Gastroesophageal sphincter (tissue), 4 donors: ENCODE measurements around the gene MORN3. TPM values are rescaled to one million over a fixed set of nuclear protein-coding genes. Genes with fewer than 3 reads are reported as not detected.

Source experiments
- ATAC-seq: fragments of 150-250 bp; one replicate; pipeline ENCODE4 v1.9.1; 2016; ENCODE audit warnings: mild to moderate bottlenecking, moderate library complexity
- H3K27ac ChIP-seq, 4 donors: fragments of 200-600 bp; sonication (generic) in 3 of 4; 1 replicate in 3 of 4; 2 replicates in 1 of 4; pipeline ENCODE4 v1.5.1; 2016 to 2019
- H3K27me3 ChIP-seq: fragments of 200-600 bp; sonication (generic); one replicate; pipeline ENCODE4 v1.5.1; 2019
- H3K36me3 ChIP-seq, 2 donors: fragments of 200-600 bp; sonication (generic); one replicate each; pipeline ENCODE4 v1.5.1; 2019; ENCODE audit warnings: control low read depth in 1 of 2
- H3K4me1 ChIP-seq, 3 donors: fragments of 200-600 bp; sonication (generic); 1 replicate in 2 of 3; 2 replicates in 1 of 3; pipeline ENCODE4 v1.5.1; 2016 to 2019; ENCODE audit warnings: control low read depth in 2 of 3
- H3K4me3 ChIP-seq, 2 donors: fragments of 200-600 bp; sonication (generic); one replicate each; pipeline ENCODE4 v1.5.1; 2019; ENCODE audit warnings: mild to moderate bottlenecking in 1 of 2, moderate library complexity in 1 of 2
- H3K9me3 ChIP-seq, 3 donors: fragments of 200-600 bp; sonication (generic); one replicate each; pipeline ENCODE4 v1.5.1; 2017 to 2019; ENCODE audit warnings: control low read depth in 2 of 3
- CTCF ChIP-seq, 4 experiments: fragments of 200-600 bp in 2 of 4; fragments of 450-650 bp in 2 of 4; sonication (generic) in 1 of 4; IDR thresholded peaks; one replicate each; pipeline ENCODE4 v1.5.1; 2017 to 2019; ENCODE audit warnings: antibody characterized with exemption in 4 of 4, mild to moderate bottlenecking in 2 of 4, moderate library complexity in 2 of 4
- EP300 ChIP-seq: sonication (generic); formaldehyde crosslinking; IDR thresholded peaks from one replicate; pipeline ENCODE4 v1.6.1; 2017; ENCODE audit warnings: antibody characterized with exemption, mild to moderate bottlenecking
- POLR2A ChIP-seq, 2 donors: fragments of 450-650 bp; IDR thresholded peaks; one replicate each; pipeline ENCODE4 v1.6.1; 2017; ENCODE audit warnings: antibody characterized with exemption in 2 of 2, mild to moderate bottlenecking in 2 of 2, moderate library complexity in 1 of 2
- POLR2AphosphoS5 ChIP-seq: sonication (generic); formaldehyde crosslinking; IDR thresholded peaks from one replicate; pipeline ENCODE4 v1.6.1; 2017; ENCODE audit warnings: antibody characterized with exemption
- WGBS, 2 donors: methylation state at CpG; one replicate each; pipeline ENCODE4 v1.1.5; 2018; ENCODE audit warnings: low coverage in 1 of 2; 5-methylcytosine and 5-hydroxymethylcytosine counted together
- total RNA-seq, 4 donors: library from RNA; depleted of rRNA; stranded (reverse); fragments of >200 nt; gene quantifications; one replicate each; pipeline ENCODE4 v1.1.0, GENCODE V29; 2016

MORN3 gene
- total RNA-seq, 4 donors from 2014 or later = 0.23 TPM; not detected in 3

DNA sequence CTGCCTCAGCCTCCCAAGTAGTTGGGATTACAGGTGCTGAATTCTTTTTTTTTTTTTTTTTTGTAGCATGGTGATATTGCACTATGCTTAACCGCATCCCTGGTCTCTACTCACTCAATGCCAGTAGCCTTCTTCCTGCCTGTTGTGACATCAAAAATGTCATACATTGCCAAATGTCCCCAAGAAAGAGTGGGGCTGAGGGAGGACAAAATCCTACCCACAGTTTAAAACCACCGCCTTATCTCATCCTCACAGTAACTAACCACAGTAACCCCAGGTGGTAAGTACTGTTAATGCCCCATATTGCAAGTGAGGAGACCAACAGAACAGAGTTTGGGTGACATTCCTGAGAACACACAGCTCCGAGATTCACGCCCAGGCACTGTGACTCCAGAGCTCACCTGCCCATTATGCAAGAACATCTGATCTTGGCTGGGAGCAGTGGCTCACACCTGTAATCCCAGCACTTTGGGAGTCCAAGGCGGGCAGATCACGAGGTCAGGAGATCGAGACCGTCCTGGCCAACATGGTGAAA is 19.6 kb downstream of the MORN3 start:
- no peak overlapping the region for H3K4me3 ChIP-seq
- ATAC-seq = no peak
- TF ChIP-seq CTCF (IDR thresholded peaks at IDR 0.05) (no peak), POLR2AphosphoS5 (no peak), EP300 (no peak), POLR2A (IDR thresholded peaks at IDR 0.05) (no peak)
- no peaks in the 10 kb centered on the region for H3K4me1 ChIP-seq
- H3K9me3 ChIP-seq = no peaks in the 10 kb centered on the region
- H3K27ac ChIP-seq = no peak overlapping the region
- WGBS, 2 donors = 89 to 100% methylated on average over 3 to 4 of the region's 8 CpGs
- no peaks in the 10 kb centered on the region for H3K36me3 ChIP-seq
- H3K27me3 ChIP-seq = no peaks in the 10 kb centered on the region

- Histone ChIP-seq H3K27ac (no peak overlapping the region), H3K27me3 (no peaks in the 10 kb centered on the region), H3K4me3 (no peak overlapping the region), H3K36me3 (no peaks in the 10 kb centered on the region), H3K4me1 (no peaks in the 10 kb centered on the region), H3K9me3 (no peaks in the 10 kb centered on the region)
- TF ChIP-seq EP300 (no peak), POLR2AphosphoS5 (no peak), CTCF (IDR thresholded peaks at IDR 0.05) (no peak), POLR2A (IDR thresholded peaks at IDR 0.05) (no peak)
- no peak for ATAC-seq
- WGBS, 2 donors = 78 to 79% methylated on average over 3 to 5 of the region's 5 CpGs
These were observed 20.1 kb downstream of the MORN3 start for GRCh38 chr12:121649322-121649721.

GRCh38 chr12:121648458-121649028 is 20.9 kb downstream of the MORN3 start:
- no peaks in the 10 kb centered on the region for H3K27me3 ChIP-seq
- H3K27ac ChIP-seq = no peak overlapping the region
- H3K4me1 ChIP-seq = no peaks in the 10 kb centered on the region
- no peak overlapping the region for H3K4me3 ChIP-seq
- WGBS, 2 donors = 88 to 89% methylated on average over 4 to 10 of the region's 11 CpGs
- ATAC-seq = no peak
- no peaks in the 10 kb centered on the region for H3K9me3 ChIP-seq
- no peak for TF ChIP-seq POLR2AphosphoS5
- no peak for TF ChIP-seq POLR2A (IDR thresholded peaks at IDR 0.05)
- no peak for TF ChIP-seq EP300
- TF ChIP-seq CTCF (IDR thresholded peaks at IDR 0.05) = no peak
- peaks cover 0 to 4% of the 10 kb centered on the region in 2 donors for H3K36me3 ChIP-seq

- Histone ChIP-seq H3K27ac (no peak overlapping the region), H3K4me1 (peaks cover 0 to 20% (median 2%) of the 10 kb centered on the region in 3 donors), H3K27me3 (no peaks in the 10 kb centered on the region), H3K36me3 (peaks cover 0 to 25% of the 10 kb centered on the region in 2 donors), H3K9me3 (no peaks in the 10 kb centered on the region), H3K4me3 (no peak overlapping the region)
- 100% methylated on average over 1 of the region's 18 CpGs; no CpG with 5 or more reads in 1 of the 2 donors for WGBS, 2 donors
- TF ChIP-seq EP300 = no peak
- TF ChIP-seq CTCF (IDR thresholded peaks at IDR 0.05) = no peak
- TF ChIP-seq POLR2A (IDR thresholded peaks at IDR 0.05) = no peak
- TF ChIP-seq POLR2AphosphoS5 = no peak
- no peak for ATAC-seq
These were observed 28.2 kb downstream of the MORN3 start for GRCh38 chr12:121641343-121641630.
